Measurements from ENCODE around the gene IQSEC1.

GRCh38 chr3:12974334-12974733 lies 98.9 kb downstream of the IQSEC1 start:
- TF ChIP-seq POLR2A (IDR thresholded peaks at IDR 0.05; ENCODE audit: low read depth, low read length) (no peak), TAF1 (IDR thresholded peaks at IDR 0.05; ENCODE audit: low read depth, low read length) (no peak), POLR2AphosphoS5 (IDR thresholded peaks at IDR 0.05; ENCODE audit: low read depth, low read length) (no peak), PAX5 (IDR thresholded peaks at IDR 0.05; ENCODE audit: insufficient read depth, low read length, severe bottlenecking) (no peak), POU2F2 (IDR thresholded peaks at IDR 0.05; ENCODE audit: low read depth, low read length) (no peak)
